NOMO-1 (cell line): ENCODE results near the gene C1orf94.

ENCODE experiments used
- DNase-seq, 2 experiments: peaks; one replicate each; lab custom pipeline; 2025; ENCODE audit not compliant: unreplicated experiment in 2 of 2; lab: John Stamatoyannopoulos, UW

C1orf94 gene

GRCh38 chr1:34250342-34250741 lies 73.6 kb downstream of the C1orf94 start:
- DNase-seq = no peak

GRCh38 chr1:34262023-34262853 lies 85.5 kb downstream of the C1orf94 start:
- DNase-seq = no peak

- DNase-seq = no peak
Measured at GRCh38 chr1:34262921-34263320, 86.2 kb downstream of the C1orf94 start.

- DNase-seq = no peak
Measured at GRCh38 chr1:34263406-34263805, 86.7 kb downstream of the C1orf94 start.

GRCh38 chr1:34265396-34265795 lies 88.7 kb downstream of the C1orf94 start:
- no peak for DNase-seq

GRCh38 chr1:34266127-34266951 lies 89.6 kb downstream of the C1orf94 start:
- no peak for DNase-seq

- DNase-seq = no peak
Measured at GRCh38 chr1:34267326-34267725, 90.6 kb downstream of the C1orf94 start.

GRCh38 chr1:34268311-34268954 lies 91.7 kb downstream of the C1orf94 start:
- DNase-seq = no peak
